DOHH2 (cell line): Measurements from ENCODE around the gene MDN1.

ENCODE experiments used
- H3F3A ChIP-seq: fragments of 200-600 bp; sonication (generic), shearing (Covaris generic); 2 replicates; pipeline ENCODE4 v1.6.0; 2016; ENCODE audit warnings: antibody characterized with exemption, mild to moderate bottlenecking; ENCODE audit not compliant: control insufficient read depth, insufficient read depth
- H3K27ac ChIP-seq: fragments of 200-600 bp; sonication (generic); 2 replicates; pipeline ENCODE4 v1.5.1; 2014; ENCODE audit warnings: low read depth, mild to moderate bottlenecking, low read length, moderate library complexity
- H3K27me3 ChIP-seq: fragments of 200-600 bp; sonication (generic); 2 replicates; pipeline ENCODE4 v1.6.1; 2014; ENCODE audit warnings: mild to moderate bottlenecking, low read length, mixed read lengths; ENCODE audit not compliant: control insufficient read depth
- H3K36me3 ChIP-seq: fragments of 200-600 bp; sonication (generic); 2 replicates; pipeline ENCODE4 v1.6.1; 2014; ENCODE audit warnings: mild to moderate bottlenecking, low read length, moderate library complexity, mixed read lengths; ENCODE audit not compliant: control insufficient read depth
- H3K4me1 ChIP-seq: fragments of 200-600 bp; sonication (generic); 2 replicates; pipeline ENCODE4 v1.6.1; 2014; ENCODE audit warnings: mild to moderate bottlenecking, low read length, mixed read lengths; ENCODE audit not compliant: control insufficient read depth
- H3K4me2 ChIP-seq: fragments of 200-600 bp; sonication (generic); 2 replicates; pipeline ENCODE4 v1.6.0; 2014; ENCODE audit warnings: mild to moderate bottlenecking, low read length, moderate library complexity
- H3K4me3 ChIP-seq: fragments of 200-600 bp; sonication (generic); 2 replicates; pipeline ENCODE4 v1.5.1; 2014; ENCODE audit warnings: mild to moderate bottlenecking, low read length, mixed read lengths
- H3K79me2 ChIP-seq: fragments of 200-600 bp; sonication (generic); 2 replicates; pipeline ENCODE4 v1.6.1; 2014; ENCODE audit warnings: mild to moderate bottlenecking, low read length, mixed read lengths; ENCODE audit not compliant: control insufficient read depth
- H3K9me2 ChIP-seq: fragments of 200-600 bp; sonication (generic); replicated peaks from 2 replicates; pipeline ENCODE4 v1.6.1; 2014; ENCODE audit warnings: mild to moderate bottlenecking, low read length, mixed read lengths; ENCODE audit not compliant: control insufficient read depth
- H3K9me3 ChIP-seq: fragments of 200-600 bp; sonication (generic); 2 replicates; pipeline ENCODE4 v1.6.1; 2014; ENCODE audit warnings: antibody characterized with exemption, low read length, mixed read lengths; ENCODE audit not compliant: control insufficient read depth, insufficient read depth
- H4K20me1 ChIP-seq: fragments of 200-600 bp; sonication (generic); 2 replicates; pipeline ENCODE4 v1.6.0; 2014; ENCODE audit warnings: low read depth, mild to moderate bottlenecking, antibody characterized with exemption, low read length, moderate library complexity; ENCODE audit not compliant: control insufficient read depth, insufficient read depth
- CTCF ChIP-seq: fragments of 200-600 bp; sonication (generic); IDR thresholded peaks from one replicate; pipeline ENCODE4 v1.5.1; 2014; ENCODE audit warnings: antibody characterized with exemption, mild to moderate bottlenecking, low read depth, low read length; ENCODE audit not compliant: poor library complexity, severe bottlenecking
- EZH2phosphoT487 ChIP-seq: fragments of 200-600 bp; sonication (generic); IDR thresholded peaks from 2 replicates; pipeline ENCODE4 v1.6.1; 2017; ENCODE audit warnings: borderline replicate concordance, mild to moderate bottlenecking, antibody characterized with exemption, low read length, moderate library complexity, mixed read lengths

Gene MDN1

GRCh38 chr6:89769572-89769971 is 50.0 kb downstream of the MDN1 start:
- TF ChIP-seq CTCF (no peak), EZH2phosphoT487 (no peak)
- H3K4me1 ChIP-seq = no peaks in the 10 kb centered on the region

GRCh38 chr6:89768324-89768723 is 51.3 kb downstream of the MDN1 start:
- Histone ChIP-seq H3K36me3 (peaks cover 74% of the 10 kb centered on the region), H3K4me1 (no peaks in the 10 kb centered on the region), H3K4me3 (no peak overlapping the region), H3F3A (no peaks in the 10 kb centered on the region), H3K27me3 (no peaks in the 10 kb centered on the region), H3K9me3 (no peaks in the 10 kb centered on the region), H4K20me1 (no peaks in the 10 kb centered on the region), H3K79me2 (no peaks in the 10 kb centered on the region), H3K27ac (no peak overlapping the region), H3K4me2 (no peak overlapping the region), H3K9me2 (no peaks in the 10 kb centered on the region)
- TF ChIP-seq EZH2phosphoT487 = no peak
- TF ChIP-seq CTCF = no peak

More at GRCh38 chr6:89769572-89769971, 50.0 kb downstream of the MDN1 start:
- no peaks in the 10 kb centered on the region for H3K27me3 ChIP-seq
- no peaks in the 10 kb centered on the region for H3K9me3 ChIP-seq
- H3F3A ChIP-seq = no peaks in the 10 kb centered on the region
- peaks cover 72% of the 10 kb centered on the region for H3K36me3 ChIP-seq
- H4K20me1 ChIP-seq = no peaks in the 10 kb centered on the region
- H3K4me3 ChIP-seq = no peak overlapping the region
- H3K79me2 ChIP-seq = no peaks in the 10 kb centered on the region
- no peaks in the 10 kb centered on the region for H3K9me2 ChIP-seq
- H3K4me2 ChIP-seq = no peak overlapping the region
- H3K27ac ChIP-seq = no peak overlapping the region

- peaks cover 58% of the 10 kb centered on the region for H3K36me3 ChIP-seq
Observed at GRCh38 chr6:89763550-89763949, 56.0 kb downstream of the MDN1 start.

More at GRCh38 chr6:89763550-89763949, 56.0 kb downstream of the MDN1 start:
- Histone ChIP-seq H3K27ac (no peak overlapping the region), H3K9me2 (no peaks in the 10 kb centered on the region), H3K4me2 (no peak overlapping the region), H4K20me1 (no peaks in the 10 kb centered on the region), H3K4me3 (no peak overlapping the region), H3K27me3 (no peaks in the 10 kb centered on the region), H3K4me1 (no peaks in the 10 kb centered on the region), H3K9me3 (no peaks in the 10 kb centered on the region), H3F3A (no peaks in the 10 kb centered on the region), H3K79me2 (no peaks in the 10 kb centered on the region)
- no peak for TF ChIP-seq EZH2phosphoT487
- TF ChIP-seq CTCF = no peak
